ENCODE data around the gene DOK6.

DNA sequence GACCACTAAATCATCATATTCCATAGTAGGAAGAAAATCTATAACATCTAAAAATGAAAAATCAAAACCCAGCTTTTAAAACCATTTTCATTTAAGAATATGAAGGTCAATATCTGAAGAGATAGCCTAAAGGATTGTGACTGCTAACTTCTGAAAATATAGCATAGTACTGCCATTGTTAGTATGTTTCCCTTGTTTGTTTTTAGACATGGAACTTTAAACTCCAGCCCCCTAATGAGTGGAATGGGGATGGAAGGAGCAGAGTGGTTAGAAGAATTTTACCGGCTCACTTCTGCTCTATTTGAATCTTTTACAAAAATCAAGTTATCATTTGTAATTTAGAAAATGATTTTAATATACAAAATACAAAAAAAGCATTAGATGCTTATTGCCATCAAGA is 378.0 kb downstream of the DOK6 start:
- no peak for TF ChIP-seq CTCF (conservative IDR thresholded peaks at IDR 0.05)
- no peak for TF ChIP-seq EZH2 (IDR thresholded peaks at IDR 0.05; ENCODE audit: low read depth)

Measured in PC-9 (cell line).